ENCODE measurements around the gene CDH23. TPM values are rescaled to one million over a fixed set of nuclear protein-coding genes. Genes with fewer than 3 reads are reported as not detected.

CDH23 gene
- total RNA-seq, 1 experiment from 2014 or later, result 0.07 TPM

DNA sequence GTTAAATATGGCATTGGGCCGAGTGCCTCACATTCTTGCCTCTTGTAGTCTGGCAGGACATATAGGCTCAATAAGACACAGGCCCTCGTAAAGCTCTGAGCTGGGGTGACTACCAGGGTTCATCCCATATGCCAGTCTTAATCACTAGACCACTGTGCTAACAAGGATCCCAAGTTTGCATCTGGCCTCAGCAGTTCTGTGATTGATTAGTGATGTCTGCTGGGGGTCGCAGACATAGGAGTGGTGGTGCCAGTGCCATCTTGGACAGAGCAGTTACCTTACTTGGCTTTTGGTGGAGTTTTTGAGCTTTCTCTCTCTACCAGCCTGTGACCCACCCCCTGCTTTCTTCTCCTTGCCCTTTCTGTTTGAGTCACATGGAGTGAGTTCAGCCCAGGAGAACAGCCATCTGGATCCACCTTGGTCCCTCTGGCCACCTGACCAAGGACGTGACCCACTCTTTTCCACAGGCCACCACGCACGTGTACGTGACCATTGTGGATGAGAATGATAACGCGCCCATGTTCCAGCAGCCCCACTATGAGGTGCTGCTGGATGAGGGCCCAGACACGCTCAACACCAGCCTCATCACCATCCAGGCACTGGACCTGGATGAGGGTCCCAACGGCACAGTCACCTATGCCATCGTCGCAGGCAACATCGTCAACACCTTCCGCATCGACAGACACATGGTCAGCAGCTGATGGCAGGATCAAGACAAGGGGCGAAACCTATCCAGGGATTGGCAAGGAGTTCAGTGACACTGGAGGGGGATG lies 380.7 kb downstream of the CDH23 start:
- no TSS peak for BruUV-seq (replicated peaks)
- CTCF ChIA-PET, result no interaction called here

DNA sequence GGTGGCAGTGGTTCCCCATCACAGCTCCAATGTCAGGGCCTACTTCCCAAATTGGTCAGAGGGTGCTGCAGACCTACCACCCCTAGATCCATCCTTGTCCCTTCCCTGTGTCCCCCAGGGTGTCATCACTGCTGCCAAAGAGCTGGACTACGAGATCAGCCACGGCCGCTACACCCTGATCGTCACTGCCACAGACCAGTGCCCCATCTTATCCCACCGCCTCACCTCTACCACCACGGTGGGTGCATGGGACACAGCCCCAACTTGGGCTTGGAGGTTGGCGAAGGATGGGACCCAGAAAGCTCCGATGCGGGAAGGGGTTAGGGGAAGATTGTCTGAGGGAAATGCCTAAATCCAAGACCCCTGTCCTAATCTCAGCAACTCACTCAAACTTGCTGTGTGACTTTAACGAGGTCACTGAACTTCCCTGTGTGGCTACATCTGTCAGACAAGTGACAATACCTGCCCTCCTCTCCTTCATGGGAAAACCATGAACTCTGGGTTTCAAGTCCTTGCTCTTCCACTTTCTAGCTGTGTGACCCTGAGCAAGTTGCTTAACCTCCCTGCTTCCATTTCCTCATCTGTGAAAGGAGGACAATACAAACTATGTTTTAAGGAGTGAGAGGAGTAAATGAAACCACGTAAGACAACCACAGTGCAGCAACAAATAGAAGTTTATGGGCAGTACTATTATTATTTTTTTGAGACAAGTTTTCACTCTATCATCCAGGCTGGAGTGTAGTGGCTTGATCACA lies 381.5 kb downstream of the CDH23 start:
- DNase-seq, result no peak
- peaks cover 11% of the 10 kb centered on the region for H3K36me3 Mint-ChIP-seq (ENCODE audit: insufficient read depth, unreplicated experiment)
- no peak overlapping the region for H3K27ac Mint-ChIP-seq (ENCODE audit: unreplicated experiment)
- peaks cover 16% of the 10 kb centered on the region for H3K4me1 Mint-ChIP-seq (ENCODE audit: low read depth, unreplicated experiment)
- no TSS peak for BruUV-seq (replicated peaks)
- CTCF ChIA-PET, result no interaction called here
- no peak overlapping the region for H3K4me3 Mint-ChIP-seq (ENCODE audit: low read depth, unreplicated experiment)
- H3K9me3 Mint-ChIP-seq (ENCODE audit: low read depth, unreplicated experiment), result no peaks in the 10 kb centered on the region
- intact Hi-C loops (cut with micrococcal nuclease; ENCODE audit: unreplicated experiment), result no loop called here
- peaks cover 30% of the 10 kb centered on the region for H3K27me3 Mint-ChIP-seq (ENCODE audit: unreplicated experiment)
- TF ChIP-seq, protein P1, sequence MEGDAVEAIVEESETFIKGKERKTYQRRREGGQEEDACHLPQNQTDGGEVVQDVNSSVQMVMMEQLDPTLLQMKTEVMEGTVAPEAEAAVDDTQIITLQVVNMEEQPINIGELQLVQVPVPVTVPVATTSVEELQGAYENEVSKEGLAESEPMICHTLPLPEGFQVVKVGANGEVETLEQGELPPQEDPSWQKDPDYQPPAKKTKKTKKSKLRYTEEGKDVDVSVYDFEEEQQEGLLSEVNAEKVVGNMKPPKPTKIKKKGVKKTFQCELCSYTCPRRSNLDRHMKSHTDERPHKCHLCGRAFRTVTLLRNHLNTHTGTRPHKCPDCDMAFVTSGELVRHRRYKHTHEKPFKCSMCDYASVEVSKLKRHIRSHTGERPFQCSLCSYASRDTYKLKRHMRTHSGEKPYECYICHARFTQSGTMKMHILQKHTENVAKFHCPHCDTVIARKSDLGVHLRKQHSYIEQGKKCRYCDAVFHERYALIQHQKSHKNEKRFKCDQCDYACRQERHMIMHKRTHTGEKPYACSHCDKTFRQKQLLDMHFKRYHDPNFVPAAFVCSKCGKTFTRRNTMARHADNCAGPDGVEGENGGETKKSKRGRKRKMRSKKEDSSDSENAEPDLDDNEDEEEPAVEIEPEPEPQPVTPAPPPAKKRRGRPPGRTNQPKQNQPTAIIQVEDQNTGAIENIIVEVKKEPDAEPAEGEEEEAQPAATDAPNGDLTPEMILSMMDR (IDR thresholded peaks at IDR 0.05; ENCODE audit: unreplicated experiment), result no peak

More for the DNA sequence above, 380.7 kb downstream of the CDH23 start:
- no peak overlapping the region for H3K27ac Mint-ChIP-seq (ENCODE audit: unreplicated experiment)
- H3K4me1 Mint-ChIP-seq (ENCODE audit: low read depth, unreplicated experiment), result peaks cover 21% of the 10 kb centered on the region
- no peak for DNase-seq
- TF ChIP-seq, protein P1 (IDR thresholded peaks at IDR 0.05; ENCODE audit: unreplicated experiment), result no peak
- peaks cover 20% of the 10 kb centered on the region for H3K36me3 Mint-ChIP-seq (ENCODE audit: insufficient read depth, unreplicated experiment)
- no peaks in the 10 kb centered on the region for H3K9me3 Mint-ChIP-seq (ENCODE audit: low read depth, unreplicated experiment)
- no peak overlapping the region for H3K4me3 Mint-ChIP-seq (ENCODE audit: low read depth, unreplicated experiment)
- intact Hi-C loops (cut with micrococcal nuclease; ENCODE audit: unreplicated experiment), result no loop called here
- H3K27me3 Mint-ChIP-seq (ENCODE audit: unreplicated experiment), result peaks cover 22% of the 10 kb centered on the region

DNA sequence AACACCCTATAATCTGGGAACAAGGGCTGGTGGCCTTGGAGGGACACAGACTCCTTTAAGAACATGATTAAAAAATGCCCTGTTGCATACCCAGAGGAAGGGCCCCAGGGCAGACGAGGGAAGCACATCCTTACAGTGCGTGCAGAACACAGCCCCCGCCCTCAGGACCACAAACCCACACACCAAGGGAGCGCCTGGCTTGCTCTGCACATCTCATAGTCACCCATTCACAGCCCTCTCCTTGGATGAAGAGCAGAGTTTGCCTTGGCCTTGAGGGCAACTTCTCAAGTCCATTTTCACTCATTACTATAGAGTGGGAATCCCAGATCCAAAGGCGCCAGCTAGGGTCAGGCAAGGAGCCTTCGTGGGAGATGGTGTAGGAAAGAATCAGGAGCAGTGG lies 382.9 kb downstream of the CDH23 start:
- no peaks in the 10 kb centered on the region for H3K36me3 Mint-ChIP-seq (ENCODE audit: insufficient read depth, unreplicated experiment)
- TF ChIP-seq, protein P1 (IDR thresholded peaks at IDR 0.05; ENCODE audit: unreplicated experiment), result no peak
- peaks cover 2% of the 10 kb centered on the region for H3K4me1 Mint-ChIP-seq (ENCODE audit: low read depth, unreplicated experiment)
- no peak overlapping the region for H3K27ac Mint-ChIP-seq (ENCODE audit: unreplicated experiment)
- CTCF ChIA-PET, result no interaction called here
- BruUV-seq (replicated peaks), result no TSS peak
- H3K9me3 Mint-ChIP-seq (ENCODE audit: low read depth, unreplicated experiment), result no peaks in the 10 kb centered on the region
- DNase-seq, result no peak
- H3K27me3 Mint-ChIP-seq (ENCODE audit: unreplicated experiment), result peaks cover 44% of the 10 kb centered on the region
- intact Hi-C loops (cut with micrococcal nuclease; ENCODE audit: unreplicated experiment), result no loop called here
- H3K4me3 Mint-ChIP-seq (ENCODE audit: low read depth, unreplicated experiment), result no peak overlapping the region

DNA sequence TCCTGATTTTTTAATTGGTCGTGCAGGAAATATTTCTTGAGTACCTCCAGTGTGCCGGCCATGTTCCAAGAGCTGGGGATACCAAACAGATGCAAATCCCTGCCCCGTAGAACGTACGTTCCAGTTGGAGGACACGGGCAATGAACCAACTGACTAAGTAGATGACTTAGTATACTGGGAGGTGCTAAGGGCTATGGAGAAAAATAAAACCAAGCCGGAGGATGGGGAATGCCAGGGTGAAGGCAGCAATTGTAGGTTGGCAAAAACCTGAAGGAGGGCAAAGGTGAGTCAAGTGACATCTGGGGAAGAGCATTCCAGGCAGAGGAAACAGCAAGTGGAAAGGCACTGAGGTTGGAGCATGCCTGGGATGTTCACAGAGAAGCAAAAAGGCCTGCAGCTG lies 383.4 kb downstream of the CDH23 start:
- DNase-seq, result no peak
- CTCF ChIA-PET, result no interaction called here
- peaks cover 49% of the 10 kb centered on the region for H3K27me3 Mint-ChIP-seq (ENCODE audit: unreplicated experiment)
- H3K4me3 Mint-ChIP-seq (ENCODE audit: low read depth, unreplicated experiment), result no peak overlapping the region
- intact Hi-C loops (cut with micrococcal nuclease; ENCODE audit: unreplicated experiment), result no loop called here
- H3K9me3 Mint-ChIP-seq (ENCODE audit: low read depth, unreplicated experiment), result no peaks in the 10 kb centered on the region
- TF ChIP-seq, protein P1 (IDR thresholded peaks at IDR 0.05; ENCODE audit: unreplicated experiment), result no peak
- no peaks in the 10 kb centered on the region for H3K4me1 Mint-ChIP-seq (ENCODE audit: low read depth, unreplicated experiment)
- BruUV-seq (replicated peaks), result no TSS peak
- no peaks in the 10 kb centered on the region for H3K36me3 Mint-ChIP-seq (ENCODE audit: insufficient read depth, unreplicated experiment)
- H3K27ac Mint-ChIP-seq (ENCODE audit: unreplicated experiment), result no peak overlapping the region
